ENCODE results near the gene PRR23C.

DNA sequence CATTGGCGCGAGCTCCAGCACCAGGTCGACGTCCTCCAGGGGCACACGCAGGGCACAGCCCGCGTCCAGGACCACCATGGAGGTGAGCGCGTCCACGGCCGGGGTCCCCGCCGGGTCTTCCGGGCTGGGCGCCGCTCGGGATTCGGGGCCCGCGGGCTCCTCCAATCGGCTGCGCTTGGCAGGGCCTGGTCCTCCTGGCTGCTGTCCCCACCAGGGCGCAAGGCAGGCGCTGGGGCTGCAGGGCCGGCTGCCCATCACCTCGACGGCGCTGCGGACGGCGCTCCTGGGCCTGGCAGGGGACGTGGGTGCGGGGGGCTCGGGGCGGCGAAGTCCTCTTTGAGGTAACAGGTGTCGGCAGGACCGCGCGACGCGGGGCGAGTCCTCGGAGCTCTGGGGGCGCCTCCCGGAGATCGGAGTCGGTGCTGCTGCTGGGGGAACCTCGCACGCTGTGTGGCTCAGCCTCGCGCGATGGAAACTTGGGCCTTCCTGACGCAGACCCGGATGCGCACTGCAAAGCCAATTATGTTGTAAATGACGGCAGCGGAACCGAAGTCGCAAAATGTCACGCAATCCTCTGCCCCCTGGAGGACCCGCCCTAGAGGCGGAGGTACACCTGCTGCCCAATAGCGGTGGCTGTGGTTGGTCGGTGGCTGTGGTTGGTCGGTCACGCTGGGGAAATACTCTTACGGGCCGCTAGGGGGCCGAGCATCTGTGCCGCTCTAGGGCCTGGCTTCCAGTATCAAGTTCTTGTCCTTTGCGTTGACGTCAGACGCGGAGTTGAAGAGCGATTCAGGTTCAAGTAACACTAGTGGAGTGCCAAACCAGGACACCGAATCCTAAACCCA is at the start of gene PRR23C:
- TF ChIP-seq, protein P1, sequence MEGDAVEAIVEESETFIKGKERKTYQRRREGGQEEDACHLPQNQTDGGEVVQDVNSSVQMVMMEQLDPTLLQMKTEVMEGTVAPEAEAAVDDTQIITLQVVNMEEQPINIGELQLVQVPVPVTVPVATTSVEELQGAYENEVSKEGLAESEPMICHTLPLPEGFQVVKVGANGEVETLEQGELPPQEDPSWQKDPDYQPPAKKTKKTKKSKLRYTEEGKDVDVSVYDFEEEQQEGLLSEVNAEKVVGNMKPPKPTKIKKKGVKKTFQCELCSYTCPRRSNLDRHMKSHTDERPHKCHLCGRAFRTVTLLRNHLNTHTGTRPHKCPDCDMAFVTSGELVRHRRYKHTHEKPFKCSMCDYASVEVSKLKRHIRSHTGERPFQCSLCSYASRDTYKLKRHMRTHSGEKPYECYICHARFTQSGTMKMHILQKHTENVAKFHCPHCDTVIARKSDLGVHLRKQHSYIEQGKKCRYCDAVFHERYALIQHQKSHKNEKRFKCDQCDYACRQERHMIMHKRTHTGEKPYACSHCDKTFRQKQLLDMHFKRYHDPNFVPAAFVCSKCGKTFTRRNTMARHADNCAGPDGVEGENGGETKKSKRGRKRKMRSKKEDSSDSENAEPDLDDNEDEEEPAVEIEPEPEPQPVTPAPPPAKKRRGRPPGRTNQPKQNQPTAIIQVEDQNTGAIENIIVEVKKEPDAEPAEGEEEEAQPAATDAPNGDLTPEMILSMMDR (conservative IDR thresholded peaks at IDR 0.05; ENCODE audit: low read length) = no peak
- TF ChIP-seq EZH2phosphoT487 (IDR thresholded peaks at IDR 0.05; ENCODE audit: borderline replicate concordance, low read depth, low read length) = no peak
